Gastrocnemius medialis (tissue), 4 donors: Measurements from ENCODE around the gene HSPA9. TPM values are rescaled to one million over a fixed set of nuclear protein-coding genes. Genes with fewer than 3 reads are reported as not detected.
"Not testable (repeated sequence)": the region's sequence is repeated elsewhere in the genome, so short reads cannot be mapped to it uniquely, and the experiment has no call there.

ENCODE experiments used
- ATAC-seq, 2 donors: fragments of 150-250 bp; one replicate each; pipeline ENCODE4 v1.9.1; 2016
- DNase-seq, 2 donors: peaks; one replicate each; pipeline ENCODE4 v3.0.0-alpha.2; 2019
- H3K27ac ChIP-seq, 4 donors: fragments of 200-600 bp; sonication (generic); 1 replicate in 1 of 4; 2 replicates in 3 of 4; pipeline ENCODE4 v1.5.1; 2016 to 2018; ENCODE audit warnings: mild to moderate bottlenecking in 2 of 4, moderate library complexity in 1 of 4
- H3K27me3 ChIP-seq, 3 donors: fragments of 200-600 bp; sonication (generic) in 2 of 3; 1 replicate in 1 of 3; 2 replicates in 2 of 3; pipeline versions ENCODE4 v1.5.1 to v1.6.0; 2016 to 2019; ENCODE audit warnings: mild to moderate bottlenecking in 1 of 3, moderate library complexity in 1 of 3
- H3K36me3 ChIP-seq, 2 donors: fragments of 200-600 bp; sonication (generic) in 1 of 2; one replicate each; pipeline ENCODE4 v1.5.1; 2017 to 2018
- H3K4me1 ChIP-seq, 2 donors: fragments of 200-600 bp; sonication (generic) in 1 of 2; one replicate each; pipeline ENCODE4 v1.5.1; 2016 to 2017; ENCODE audit warnings: mild to moderate bottlenecking in 2 of 2
- H3K4me3 ChIP-seq, 4 donors: fragments of 200-600 bp; sonication (generic) in 3 of 4; 1 replicate in 1 of 4; 2 replicates in 3 of 4; pipeline ENCODE4 v1.5.1; 2016 to 2019; ENCODE audit warnings: mild to moderate bottlenecking in 2 of 4
- H3K9me3 ChIP-seq, 3 donors: fragments of 200-600 bp; sonication (generic) in 2 of 3; 1 replicate in 1 of 3; 2 replicates in 2 of 3; pipeline ENCODE4 v1.5.1; 2016 to 2019
- CTCF ChIP-seq, 5 experiments: fragments of 450-650 bp in 3 of 5; fragments of 200-600 bp in 2 of 5; sonication (generic) in 2 of 5; IDR thresholded peaks in 4 of 5; conservative IDR thresholded peaks in 1 of 5; 1 replicate in 4 of 5; 2 replicates in 1 of 5; pipeline ENCODE4 v1.5.1; 2016 to 2019; ENCODE audit warnings: antibody characterized with exemption in 5 of 5, mild to moderate bottlenecking in 3 of 5, moderate library complexity in 3 of 5
- POLR2A ChIP-seq, 2 donors: fragments of 450-650 bp; IDR thresholded peaks; one replicate each; pipeline ENCODE4 v1.6.1; 2017; ENCODE audit warnings: antibody characterized with exemption in 2 of 2, mild to moderate bottlenecking in 2 of 2, moderate library complexity in 2 of 2
- in situ Hi-C, 4 donors: fragments of 200-750 bp; cut with MboI; loops; one replicate each; pipeline versions ENCODE4 v1.15.0 to v1.8.0; 2017; ENCODE audit warnings: low sequenced_read_pairs in 4 of 4
- intact Hi-C: fragments of 100-400 bp; cut with DNase I; formaldehyde crosslinking; loops from one replicate; pipeline ENCODE4 v1.15.1; 2023; ENCODE audit warnings: low total_unique reads
- total RNA-seq, 4 donors: library from RNA; depleted of rRNA; stranded (reverse); fragments of >200 nt; gene quantifications; one replicate each; pipeline versions ENCODE4 v1.1.0 to v1.2.3, GENCODE V29; 2016

Gene HSPA9
- total RNA-seq, 4 donors from 2014 or later: 449 to 840 (median 569) TPM

GRCh38 chr5:138508958-138509357 is 66.2 kb downstream of the HSPA9 start:
- H3K9me3 ChIP-seq: no peaks in the 10 kb centered on the region
- H3K27me3 ChIP-seq: no peaks in the 10 kb centered on the region
- H3K27ac ChIP-seq: no peak overlapping the region
- peaks cover 8 to 15% of the 10 kb centered on the region in 2 donors for H3K4me1 ChIP-seq
- H3K36me3 ChIP-seq: peaks cover 0 to 73% of the 10 kb centered on the region in 2 donors
- ATAC-seq (no peak), DNase-seq (no peak)
- in situ Hi-C loops (loop anchor here in 1 of 4 donors (10.0 kb wide), 1 partner anchor 64 kb away; no protein-coding TSS in a partner anchor), intact Hi-C loops (no loop called here)
- H3K4me3 ChIP-seq: no peak overlapping the region
- TF ChIP-seq CTCF (IDR thresholded peaks at IDR 0.05 in 4 of 5, conservative IDR thresholded peaks at IDR 0.05 in 1 of 5): no peak
- no peak for TF ChIP-seq POLR2A (IDR thresholded peaks at IDR 0.05)

- H3K27ac ChIP-seq, ATAC-seq, H3K27me3 ChIP-seq, H3K9me3 ChIP-seq, H3K4me3 ChIP-seq, DNase-seq, intact Hi-C loops: not testable (repeated sequence)
- in situ Hi-C loops: loop anchor here in 1 of 4 donors (10.0 kb wide), 1 partner anchor 63 kb away; no protein-coding TSS in a partner anchor
- Histone ChIP-seq H3K36me3 (peaks cover 0 to 58% of the 10 kb centered on the region in 2 donors), H3K4me1 (peaks cover 9 to 16% of the 10 kb centered on the region in 2 donors)
These were observed 67.7 kb downstream of the HSPA9 start for GRCh38 chr5:138507485-138507884.

- peaks cover 12 to 16% of the 10 kb centered on the region in 2 donors for H3K4me1 ChIP-seq
- H3K4me3 ChIP-seq: no peak overlapping the region
- no peaks in the 10 kb centered on the region for H3K27me3 ChIP-seq
- DNase-seq (no peak), ATAC-seq (no peak)
- H3K9me3 ChIP-seq: no peaks in the 10 kb centered on the region
- intact Hi-C loops (no loop called here), in situ Hi-C loops (loop anchor here in 1 of 4 donors (10.0 kb wide), 1 partner anchor 62 kb away; no protein-coding TSS in a partner anchor)
- H3K27ac ChIP-seq: no peak overlapping the region
- no peak for TF ChIP-seq CTCF (IDR thresholded peaks at IDR 0.05 in 4 of 5, conservative IDR thresholded peaks at IDR 0.05 in 1 of 5)
- TF ChIP-seq POLR2A (IDR thresholded peaks at IDR 0.05): no peak
- H3K36me3 ChIP-seq: peaks cover 0 to 53% of the 10 kb centered on the region in 2 donors
These were observed 68.6 kb downstream of the HSPA9 start for GRCh38 chr5:138506370-138507306.

- peak overlapping the region in 2 of 4 donors; percentile 26 to 60 for H3K27ac ChIP-seq
- intact Hi-C loops (no loop called here), in situ Hi-C loops (loop anchor here (5.0 to 10.0 kb wide), 5 partner anchors 37 to 60 kb away; partner anchors contain the start of gene EGR1 (in 1 of the 4))
- H3K27me3 ChIP-seq: no peaks in the 10 kb centered on the region
- ATAC-seq: peak in 1 of 2 donors; percentile 12
- peaks cover 0 to 34% of the 10 kb centered on the region in 2 donors for H3K36me3 ChIP-seq
- no peak overlapping the region for H3K4me3 ChIP-seq
- peaks cover 12 to 16% of the 10 kb centered on the region in 2 donors for H3K4me1 ChIP-seq
- no peaks in the 10 kb centered on the region for H3K9me3 ChIP-seq
- no peak for TF ChIP-seq CTCF (IDR thresholded peaks at IDR 0.05 in 4 of 5, conservative IDR thresholded peaks at IDR 0.05 in 1 of 5)
- TF ChIP-seq POLR2A (IDR thresholded peaks at IDR 0.05): no peak
- no peak for DNase-seq
These were observed 70.4 kb downstream of the HSPA9 start for GRCh38 chr5:138504799-138505198.

Other genes starting within 250 kb of the HSPA9 start
- not detected for gene CDC25C, start 243.6 kb downstream of the HSPA9 start, total RNA-seq
- 10 to 100 TPM; 35.7 to 74.7 (median 41.0) TPM for gene FAM53C, start 237.1 kb downstream of the HSPA9 start, total RNA-seq
- 100 to 1,000 TPM in 1 of 4 donors, 10 to 100 TPM in 3; 49.4 to 100 (median 74.2) TPM for gene KDM3B, start 222.7 kb downstream of the HSPA9 start, total RNA-seq
- gene REEP2, start 136.3 kb downstream of the HSPA9 start, total RNA-seq: 1 to 10 TPM; 1.2 to 7.4 (median 3.4) TPM
- 10 to 100 TPM in 1 of 4 donors, 1 to 10 TPM in 3; 1.1 to 16.4 (median 7.2) TPM for gene EGR1, start 109.9 kb downstream of the HSPA9 start, total RNA-seq
- 100 to 1,000 TPM in 3 of 4 donors, 10 to 100 TPM in 1; 99.9 to 139 (median 117) TPM for gene ETF1, start 32.2 kb downstream of the HSPA9 start, total RNA-seq
- 100 to 1,000 TPM in 3 of 4 donors, 10 to 100 TPM in 1; 92.6 to 164 (median 114) TPM for gene CTNNA1, start 178.0 kb upstream of the HSPA9 start, total RNA-seq